Caco-2 (cell line): ENCODE results near the gene ENDOV. TPM values are rescaled to one million over a fixed set of nuclear protein-coding genes. Genes with fewer than 3 reads are reported as not detected.

Source experiments
- BruUV-seq: library from RNA; stranded (reverse); fragments of 400-500 nt; replicated peaks from 2 replicates; lab custom pipeline; 2021; lab: Mats Ljungman, UMichigan
- CTCF ChIA-PET: fragments of 300-600 bp; sonication (Branson Sonifier 250); formaldehyde crosslinking; loops from one replicate; lab custom pipeline; 2022; ENCODE audit warnings: antibody characterized with exemption; lab: Charles Lee
- POLR2A ChIA-PET: fragments of 300-600 bp; sonication (Branson Sonifier 250); formaldehyde crosslinking; loops from one replicate; lab custom pipeline; 2022; ENCODE audit warnings: antibody characterized with exemption; lab: Charles Lee
- DNase-seq, 2 experiments: peaks; one replicate each; pipeline versions ENCODE4 v3.0.0 to v3.0.0-alpha.2; 2020 to 2022
- H3K27me3 ChIP-seq: replicated peaks from 2 replicates; pipeline ENCODE4 v1.6.0; 2011; ENCODE audit warnings: low read length; ENCODE audit not compliant: control insufficient read depth, insufficient read depth
- H3K36me3 ChIP-seq: 2 replicates; pipeline ENCODE4 v1.5.1; 2011; ENCODE audit warnings: low read length; ENCODE audit not compliant: control insufficient read depth, insufficient read depth
- H3K4me1 ChIP-seq: fragments of 250-450 bp; sonication (Bioruptor Pico); 2 replicates; pipeline ENCODE4 v1.5.1; 2020; ENCODE audit warnings: mild to moderate bottlenecking
- H3K4me3 ChIP-seq: 2 replicates; pipeline ENCODE4 v1.5.1; 2011; ENCODE audit warnings: low read depth, mild to moderate bottlenecking, control low read depth, low read length
- H3K9me3 ChIP-seq: fragments of 250-450 bp; sonication (Bioruptor Pico); 2 replicates; pipeline ENCODE4 v1.5.1; 2020; ENCODE audit warnings: mild to moderate bottlenecking, moderate library complexity
- H3K27ac Mint-ChIP-seq: one replicate; pipeline ENCODE4 v1.8.0; 2022; ENCODE audit warnings: mixed read lengths; ENCODE audit not compliant: unreplicated experiment
- H3K27me3 Mint-ChIP-seq: one replicate; pipeline ENCODE4 v1.8.0; 2022; ENCODE audit warnings: mixed read lengths; ENCODE audit not compliant: insufficient read depth, unreplicated experiment
- H3K36me3 Mint-ChIP-seq: one replicate; pipeline ENCODE4 v1.8.0; 2022; ENCODE audit warnings: mild to moderate bottlenecking, mixed read lengths; ENCODE audit not compliant: insufficient read depth, unreplicated experiment
- H3K4me1 Mint-ChIP-seq: one replicate; pipeline ENCODE4 v1.8.0; 2022; ENCODE audit warnings: low read depth, mixed read lengths; ENCODE audit not compliant: unreplicated experiment
- H3K4me3 Mint-ChIP-seq: one replicate; pipeline ENCODE4 v1.8.0; 2022; ENCODE audit warnings: mild to moderate bottlenecking, moderate library complexity, mixed read lengths; ENCODE audit not compliant: unreplicated experiment
- H3K9me3 Mint-ChIP-seq: one replicate; pipeline ENCODE4 v1.8.0; 2022; ENCODE audit warnings: mixed read lengths; ENCODE audit not compliant: unreplicated experiment
- CTCF ChIP-seq, 2 experiments: fragments of 200-600 bp in 1 of 2; IDR thresholded peaks; 1 replicate in 1 of 2; 2 replicates in 1 of 2; pipeline versions ENCODE4 v1.5.1 to v1.8.0; 2011 to 2022; ENCODE audit warnings: antibody characterized with exemption in 1 of 2, control low read depth in 1 of 2, inconsistent platforms in 1 of 2, low read depth in 1 of 2, low read length in 1 of 2, mild to moderate bottlenecking in 1 of 2, moderate library complexity in 1 of 2; ENCODE audit not compliant: insufficient read depth in 1 of 2, severe bottlenecking in 1 of 2, unreplicated experiment in 1 of 2
- intact Hi-C: fragments of 100-400 bp; cut with micrococcal nuclease; formaldehyde crosslinking; loops from one replicate; pipeline ENCODE4 v1.10.0; 2022; ENCODE audit not compliant: unreplicated experiment
- total RNA-seq: library from RNA; stranded (reverse); gene quantifications from 2 replicates; pipeline ENCODE4 v1.2.3, GENCODE V29; 2022

The ENDOV gene
- total RNA-seq, 1 experiment from 2014 or later: 21.5 TPM

- H3K27ac Mint-ChIP-seq: no peak overlapping the region
- H3K27me3 Mint-ChIP-seq: no peaks in the 10 kb centered on the region
- no peak overlapping the region for H3K4me3 Mint-ChIP-seq
- CTCF ChIA-PET: no interaction called here
- H3K4me1 Mint-ChIP-seq: no peaks in the 10 kb centered on the region
- no peaks in the 10 kb centered on the region for H3K4me1 ChIP-seq
- no peaks in the 10 kb centered on the region for H3K9me3 Mint-ChIP-seq
- BruUV-seq: no TSS peak
- H3K36me3 ChIP-seq: no peaks in the 10 kb centered on the region; the same call in 1 of the 2 replicates
- intact Hi-C loops: no loop called here
- no peak for DNase-seq
- H3K4me3 ChIP-seq: no peak overlapping the region
- no peak for TF ChIP-seq CTCF (IDR thresholded peaks at IDR 0.05; ENCODE audit: insufficient read depth in 1 of 2, low read depth in 1 of 2, low read length in 1 of 2, severe bottlenecking in 1 of 2, unreplicated experiment in 1 of 2)
- H3K27me3 ChIP-seq: no peaks in the 10 kb centered on the region
- POLR2A ChIA-PET: no interaction called here
- no peaks in the 10 kb centered on the region for H3K9me3 ChIP-seq
- H3K36me3 Mint-ChIP-seq: peaks cover 27% of the 10 kb centered on the region
These were observed 43.8 kb upstream of the ENDOV start for GRCh38 chr17:80371196-80371595.

- Histone ChIP-seq H3K4me1 (no peaks in the 10 kb centered on the region), H3K9me3 (no peaks in the 10 kb centered on the region), H3K36me3 (no peaks in the 10 kb centered on the region; the same call in 1 of the 2 replicates), H3K4me3 (no peak overlapping the region), H3K27me3 (no peaks in the 10 kb centered on the region)
- H3K36me3 Mint-ChIP-seq: peaks cover 27% of the 10 kb centered on the region
- H3K27ac Mint-ChIP-seq: no peak overlapping the region
- no peaks in the 10 kb centered on the region for H3K9me3 Mint-ChIP-seq
- ChIA-PET CTCF (interaction anchor here (0.6 kb wide), 1 partner anchor 290 kb away, joined by 5 read pairs; no protein-coding TSS in a partner anchor), POLR2A (no interaction called here)
- TF ChIP-seq CTCF (IDR thresholded peaks at IDR 0.05; ENCODE audit: insufficient read depth in 1 of 2, low read depth in 1 of 2, low read length in 1 of 2, severe bottlenecking in 1 of 2, unreplicated experiment in 1 of 2): no peak
- H3K4me3 Mint-ChIP-seq: no peak overlapping the region
- intact Hi-C loops: no loop called here
- H3K4me1 Mint-ChIP-seq: no peaks in the 10 kb centered on the region
- H3K27me3 Mint-ChIP-seq: no peaks in the 10 kb centered on the region
- BruUV-seq: no TSS peak
- no peak for DNase-seq
These were observed 42.5 kb upstream of the ENDOV start for GRCh38 chr17:80372456-80372855.

GRCh38 chr17:80372922-80373570 is 41.9 kb upstream of the ENDOV start:
- no peaks in the 10 kb centered on the region for H3K9me3 ChIP-seq
- POLR2A ChIA-PET: no interaction called here
- no TSS peak for BruUV-seq
- intact Hi-C loops: no loop called here
- H3K4me3 Mint-ChIP-seq: no peak overlapping the region
- no peaks in the 10 kb centered on the region for H3K4me1 Mint-ChIP-seq
- no peaks in the 10 kb centered on the region for H3K27me3 Mint-ChIP-seq
- TF ChIP-seq CTCF (IDR thresholded peaks at IDR 0.05; ENCODE audit: insufficient read depth in 1 of 2, low read depth in 1 of 2, low read length in 1 of 2, severe bottlenecking in 1 of 2, unreplicated experiment in 1 of 2): no peak
- H3K4me1 ChIP-seq: no peaks in the 10 kb centered on the region
- CTCF ChIA-PET: interaction anchor here (0.6 kb wide), 1 partner anchor 291 kb away, joined by 5 read pairs; no protein-coding TSS in a partner anchor
- H3K27ac Mint-ChIP-seq: no peak overlapping the region
- no peaks in the 10 kb centered on the region; the same call in 1 of the 2 replicates for H3K36me3 ChIP-seq
- H3K27me3 ChIP-seq: no peaks in the 10 kb centered on the region
- H3K4me3 ChIP-seq: no peak overlapping the region
- peaks cover 28% of the 10 kb centered on the region for H3K36me3 Mint-ChIP-seq
- no peak for DNase-seq
- no peaks in the 10 kb centered on the region for H3K9me3 Mint-ChIP-seq
